WTC11 (cell line): ENCODE results near the gene KCNMA1. TPM values are rescaled to one million over a fixed set of nuclear protein-coding genes. Genes with fewer than 3 reads are reported as not detected.

Experiments
- ATAC-seq: fragments of 200-7000 bp; cut with Tn5 transposase; 2 replicates; pipeline ENCODE4 v1.10.0; 2021; ENCODE audit warnings: mild to moderate bottlenecking, moderate library complexity
- CTCF ChIA-PET: fragments of 300-600 bp; sonication (Branson Sonifier 250); formaldehyde crosslinking; loops from one replicate; lab custom pipeline; 2021; ENCODE audit warnings: antibody characterized with exemption; lab: Charles Lee
- POLR2A ChIA-PET: fragments of 350-600 bp; sonication (Branson Sonifier 250); formaldehyde crosslinking; loops from one replicate; lab custom pipeline; 2021; ENCODE audit warnings: antibody characterized with exemption; lab: Charles Lee
- DNase-seq: peaks from one replicate; pipeline ENCODE4 v3.0.0; 2021; ENCODE audit warnings: low spot score
- H3K27ac Mint-ChIP-seq: 2 replicates; pipeline ENCODE4 v1.8.0; 2021; ENCODE audit warnings: mixed read lengths
- H3K27me3 Mint-ChIP-seq: 2 replicates; pipeline ENCODE4 v1.8.0; 2021; ENCODE audit warnings: low read depth, mild to moderate bottlenecking, moderate library complexity, mixed read lengths
- H3K36me3 Mint-ChIP-seq: 2 replicates; pipeline ENCODE4 v1.8.0; 2021; ENCODE audit warnings: mixed read lengths
- H3K4me1 Mint-ChIP-seq: 2 replicates; pipeline ENCODE4 v1.8.0; 2022; ENCODE audit warnings: mixed read lengths
- H3K4me3 Mint-ChIP-seq: 2 replicates; pipeline ENCODE4 v1.8.0; 2021; ENCODE audit warnings: mild to moderate bottlenecking, moderate library complexity, mixed read lengths
- H3K9me3 Mint-ChIP-seq: 2 replicates; pipeline ENCODE4 v1.8.0; 2021; ENCODE audit warnings: mixed read lengths
- ELF4 ChIP-seq: sonication (generic); formaldehyde crosslinking; IDR thresholded peaks from 2 replicates; pipeline ENCODE4 v1.8.1; 2022; ENCODE audit warnings: low read depth, mild to moderate bottlenecking, moderate library complexity, missing genetic modification reagents
- FOXP1 ChIP-seq: sonication (generic); formaldehyde crosslinking; IDR thresholded peaks from 2 replicates; pipeline ENCODE4 v1.8.0; 2022; ENCODE audit warnings: missing genetic modification reagents, mild to moderate bottlenecking, moderate library complexity, borderline replicate concordance
- JUN ChIP-seq: sonication (generic); formaldehyde crosslinking; IDR thresholded peaks from 2 replicates; pipeline ENCODE4 v1.8.0; 2023; ENCODE audit warnings: mild to moderate bottlenecking, missing genetic modification reagents
- MXD4 ChIP-seq: fragments of 250-450 bp; sonication (Bioruptor Pico); IDR thresholded peaks from 2 replicates; pipeline ENCODE4 v1.8.0; 2021; ENCODE audit warnings: mild to moderate bottlenecking, moderate library complexity, borderline replicate concordance
- NFE2L1 ChIP-seq: sonication (generic); formaldehyde crosslinking; IDR thresholded peaks from 2 replicates; pipeline ENCODE4 v1.8.1; 2023; ENCODE audit warnings: missing genetic modification reagents
- NR1H2 ChIP-seq: sonication (generic); formaldehyde crosslinking; IDR thresholded peaks from 2 replicates; pipeline ENCODE4 v1.9.0; 2021; ENCODE audit warnings: mild to moderate bottlenecking, moderate library complexity, missing genetic modification reagents
- NR3C1 ChIP-seq: sonication (generic); formaldehyde crosslinking; conservative IDR thresholded peaks from 2 replicates; pipeline ENCODE4 v1.8.1; 2023; ENCODE audit warnings: low read depth, mild to moderate bottlenecking, missing genetic modification reagents
- RELA ChIP-seq: sonication (generic); formaldehyde crosslinking; IDR thresholded peaks from 2 replicates; pipeline ENCODE4 v1.8.1; 2022; ENCODE audit warnings: missing genetic modification reagents, mild to moderate bottlenecking, borderline replicate concordance
- RORB ChIP-seq: fragments of 250-450 bp; sonication (Bioruptor Pico); IDR thresholded peaks from 2 replicates; pipeline ENCODE4 v1.9.0; 2021; ENCODE audit warnings: mild to moderate bottlenecking
- SMAD3 ChIP-seq: sonication (generic); formaldehyde crosslinking; IDR thresholded peaks from 2 replicates; pipeline ENCODE4 v1.8.0; 2022; ENCODE audit warnings: missing genetic modification reagents, mild to moderate bottlenecking, borderline replicate concordance
- SP1 ChIP-seq: sonication (generic); formaldehyde crosslinking; conservative IDR thresholded peaks from 2 replicates; pipeline ENCODE4 v1.8.1; 2022; ENCODE audit warnings: missing genetic modification reagents
- ZBTB21 ChIP-seq: sonication (generic); formaldehyde crosslinking; IDR thresholded peaks from 2 replicates; pipeline ENCODE4 v1.8.1; 2023; ENCODE audit warnings: mild to moderate bottlenecking, missing genetic modification reagents, borderline replicate concordance
- ZNF423 ChIP-seq: fragments of 250-450 bp; sonication (Bioruptor Pico); IDR thresholded peaks from 2 replicates; pipeline ENCODE4 v2.1.2; 2022; ENCODE audit warnings: mild to moderate bottlenecking, moderate library complexity
- total RNA-seq: library from RNA; stranded (reverse); gene quantifications from 3 replicates; pipeline ENCODE4 v1.2.3, GENCODE V29; 2021
- TF ChIP-seq, protein P1 (sequence below): sonication (generic); formaldehyde crosslinking; IDR thresholded peaks from 2 replicates; pipeline ENCODE4 v1.8.1; 2022; ENCODE audit warnings: low read depth, missing genetic modification reagents, borderline replicate concordance
- TF ChIP-seq, protein P2 (sequence below): sonication (generic); formaldehyde crosslinking; IDR thresholded peaks from 2 replicates; pipeline ENCODE4 v1.8.1; 2022; ENCODE audit warnings: mild to moderate bottlenecking, missing genetic modification reagents, moderate library complexity, borderline replicate concordance
- TF ChIP-seq, protein P3 (sequence below): sonication (generic); formaldehyde crosslinking; IDR thresholded peaks from 2 replicates; pipeline ENCODE4 v1.8.1; 2022; ENCODE audit warnings: low read depth, mild to moderate bottlenecking, moderate library complexity, missing genetic modification reagents, borderline replicate concordance
- TF ChIP-seq, protein P4 (sequence below): fragments of 250-450 bp; sonication (Bioruptor Pico); IDR thresholded peaks from 2 replicates; pipeline ENCODE4 v2.1.2; 2022; ENCODE audit warnings: mild to moderate bottlenecking, moderate library complexity
- TF ChIP-seq, protein P5 (sequence below): sonication (generic); formaldehyde crosslinking; IDR thresholded peaks from 2 replicates; pipeline ENCODE4 v1.8.1; 2022; ENCODE audit warnings: mild to moderate bottlenecking, moderate library complexity, missing genetic modification reagents
- TF ChIP-seq, protein P6 (sequence below): sonication (generic); formaldehyde crosslinking; IDR thresholded peaks from 2 replicates; pipeline ENCODE4 v1.8.0; 2022; ENCODE audit warnings: mild to moderate bottlenecking, missing genetic modification reagents
- TF ChIP-seq, protein P7 (sequence below): fragments of 250-450 bp; sonication (Bioruptor Pico); IDR thresholded peaks from 2 replicates; pipeline ENCODE4 v1.9.0; 2021; ENCODE audit warnings: mild to moderate bottlenecking, borderline replicate concordance
- TF ChIP-seq, protein P8 (sequence below): sonication (generic); formaldehyde crosslinking; IDR thresholded peaks from 2 replicates; pipeline ENCODE4 v1.8.1; 2023; ENCODE audit warnings: mild to moderate bottlenecking, moderate library complexity, missing genetic modification reagents

Gene KCNMA1
- total RNA-seq, 1 experiment from 2014 or later = 7.3 TPM

DNA sequence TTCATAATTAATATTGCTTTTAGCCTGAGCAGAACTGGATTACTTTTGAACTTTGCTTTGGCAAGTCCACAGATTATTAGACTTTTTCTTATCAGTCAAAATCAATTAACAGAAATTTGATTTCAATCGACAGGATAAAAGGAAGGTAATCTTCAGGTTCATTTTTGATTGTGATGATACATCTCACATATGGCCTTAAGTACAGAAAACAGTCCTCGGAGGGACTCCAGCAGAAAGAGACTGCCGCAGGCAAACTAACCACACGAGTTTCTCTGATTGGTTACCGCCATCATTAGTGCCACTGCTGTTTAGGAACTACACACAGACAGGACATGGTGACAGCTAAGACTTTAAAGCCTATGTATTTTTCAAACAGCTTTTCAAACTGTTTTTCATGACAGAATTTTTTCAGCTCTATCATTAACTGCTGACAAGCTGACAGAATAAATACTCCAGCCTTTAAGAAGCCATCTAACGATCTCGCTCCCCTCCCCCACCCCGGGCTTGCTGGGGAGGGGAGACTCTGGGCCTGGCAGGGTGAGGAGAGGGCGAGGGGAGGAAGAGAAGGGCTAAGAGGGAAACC lies 668.2 kb downstream of the KCNMA1 start:
- ATAC-seq = no peak
- Mint-ChIP-seq H3K36me3 (no peaks in the 10 kb centered on the region), H3K4me1 (peaks cover 19% of the 10 kb centered on the region), H3K4me3 (no peak overlapping the region), H3K27me3 (no peaks in the 10 kb centered on the region), H3K27ac (no peak overlapping the region), H3K9me3 (no peaks in the 10 kb centered on the region)
- no peak for TF ChIP-seq ELF4 (CRISPR knock-in tag)
- no peak for TF ChIP-seq SMAD3 (CRISPR knock-in tag)
- TF ChIP-seq, protein P1, sequence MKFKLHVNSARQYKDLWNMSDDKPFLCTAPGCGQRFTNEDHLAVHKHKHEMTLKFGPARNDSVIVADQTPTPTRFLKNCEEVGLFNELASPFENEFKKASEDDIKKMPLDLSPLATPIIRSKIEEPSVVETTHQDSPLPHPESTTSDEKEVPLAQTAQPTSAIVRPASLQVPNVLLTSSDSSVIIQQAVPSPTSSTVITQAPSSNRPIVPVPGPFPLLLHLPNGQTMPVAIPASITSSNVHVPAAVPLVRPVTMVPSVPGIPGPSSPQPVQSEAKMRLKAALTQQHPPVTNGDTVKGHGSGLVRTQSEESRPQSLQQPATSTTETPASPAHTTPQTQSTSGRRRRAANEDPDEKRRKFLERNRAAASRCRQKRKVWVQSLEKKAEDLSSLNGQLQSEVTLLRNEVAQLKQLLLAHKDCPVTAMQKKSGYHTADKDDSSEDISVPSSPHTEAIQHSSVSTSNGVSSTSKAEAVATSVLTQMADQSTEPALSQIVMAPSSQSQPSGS = no peak
- TF ChIP-seq, protein P2, sequence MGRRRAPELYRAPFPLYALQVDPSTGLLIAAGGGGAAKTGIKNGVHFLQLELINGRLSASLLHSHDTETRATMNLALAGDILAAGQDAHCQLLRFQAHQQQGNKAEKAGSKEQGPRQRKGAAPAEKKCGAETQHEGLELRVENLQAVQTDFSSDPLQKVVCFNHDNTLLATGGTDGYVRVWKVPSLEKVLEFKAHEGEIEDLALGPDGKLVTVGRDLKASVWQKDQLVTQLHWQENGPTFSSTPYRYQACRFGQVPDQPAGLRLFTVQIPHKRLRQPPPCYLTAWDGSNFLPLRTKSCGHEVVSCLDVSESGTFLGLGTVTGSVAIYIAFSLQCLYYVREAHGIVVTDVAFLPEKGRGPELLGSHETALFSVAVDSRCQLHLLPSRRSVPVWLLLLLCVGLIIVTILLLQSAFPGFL (CRISPR knock-in tag) = no peak
- TF ChIP-seq SP1 (CRISPR knock-in tag) = no peak
- TF ChIP-seq, protein P3, sequence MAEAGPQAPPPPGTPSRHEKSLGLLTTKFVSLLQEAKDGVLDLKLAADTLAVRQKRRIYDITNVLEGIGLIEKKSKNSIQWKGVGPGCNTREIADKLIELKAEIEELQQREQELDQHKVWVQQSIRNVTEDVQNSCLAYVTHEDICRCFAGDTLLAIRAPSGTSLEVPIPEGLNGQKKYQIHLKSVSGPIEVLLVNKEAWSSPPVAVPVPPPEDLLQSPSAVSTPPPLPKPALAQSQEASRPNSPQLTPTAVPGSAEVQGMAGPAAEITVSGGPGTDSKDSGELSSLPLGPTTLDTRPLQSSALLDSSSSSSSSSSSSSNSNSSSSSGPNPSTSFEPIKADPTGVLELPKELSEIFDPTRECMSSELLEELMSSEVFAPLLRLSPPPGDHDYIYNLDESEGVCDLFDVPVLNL (CRISPR knock-in tag) = no peak
- TF ChIP-seq ZBTB21 (CRISPR knock-in tag) = no peak
- TF ChIP-seq, protein P4, sequence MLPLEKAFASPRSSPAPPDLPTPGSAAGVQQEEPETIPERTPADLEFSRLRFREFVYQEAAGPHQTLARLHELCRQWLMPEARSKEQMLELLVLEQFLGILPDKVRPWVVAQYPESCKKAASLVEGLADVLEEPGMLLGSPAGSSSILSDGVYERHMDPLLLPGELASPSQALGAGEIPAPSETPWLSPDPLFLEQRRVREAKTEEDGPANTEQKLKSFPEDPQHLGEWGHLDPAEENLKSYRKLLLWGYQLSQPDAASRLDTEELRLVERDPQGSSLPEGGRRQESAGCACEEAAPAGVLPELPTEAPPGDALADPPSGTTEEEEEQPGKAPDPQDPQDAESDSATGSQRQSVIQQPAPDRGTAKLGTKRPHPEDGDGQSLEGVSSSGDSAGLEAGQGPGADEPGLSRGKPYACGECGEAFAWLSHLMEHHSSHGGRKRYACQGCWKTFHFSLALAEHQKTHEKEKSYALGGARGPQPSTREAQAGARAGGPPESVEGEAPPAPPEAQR (CRISPR knock-in tag) = no peak
- TF ChIP-seq NR3C1 (CRISPR knock-in tag) = no peak
- TF ChIP-seq RELA (CRISPR knock-in tag) = no peak
- no peak for TF ChIP-seq FOXP1 (CRISPR knock-in tag)
- TF ChIP-seq JUN (CRISPR knock-in tag) = no peak
- no peak for TF ChIP-seq NR1H2 (CRISPR knock-in tag)
- TF ChIP-seq, protein P5, sequence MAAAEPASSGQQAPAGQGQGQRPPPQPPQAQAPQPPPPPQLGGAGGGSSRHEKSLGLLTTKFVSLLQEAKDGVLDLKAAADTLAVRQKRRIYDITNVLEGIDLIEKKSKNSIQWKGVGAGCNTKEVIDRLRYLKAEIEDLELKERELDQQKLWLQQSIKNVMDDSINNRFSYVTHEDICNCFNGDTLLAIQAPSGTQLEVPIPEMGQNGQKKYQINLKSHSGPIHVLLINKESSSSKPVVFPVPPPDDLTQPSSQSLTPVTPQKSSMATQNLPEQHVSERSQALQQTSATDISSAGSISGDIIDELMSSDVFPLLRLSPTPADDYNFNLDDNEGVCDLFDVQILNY (CRISPR knock-in tag) = no peak
- no peak for TF ChIP-seq MXD4 (CRISPR knock-in tag)
- ChIA-PET CTCF (no interaction called here), POLR2A (no interaction called here)
- no peak for DNase-seq

DNA sequence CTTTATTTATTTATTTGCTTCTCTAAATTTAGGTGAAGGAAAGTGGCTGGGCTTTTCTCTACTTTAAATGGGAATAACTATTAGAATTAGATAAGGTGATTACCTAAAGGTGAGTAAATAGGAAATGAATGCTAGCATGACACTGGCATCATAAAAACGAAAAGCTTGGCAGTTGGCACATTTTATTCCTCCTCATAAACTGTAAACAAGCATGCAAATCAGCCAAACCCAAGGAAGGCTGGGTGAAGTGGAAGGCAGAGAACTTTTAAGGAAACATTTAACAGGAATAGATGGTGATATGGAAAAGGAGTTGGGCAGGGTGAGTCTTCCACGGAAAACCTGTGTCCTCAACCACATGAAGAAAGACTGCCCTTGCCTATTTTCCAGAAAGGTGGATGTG lies 669.1 kb downstream of the KCNMA1 start:
- H3K9me3 Mint-ChIP-seq = no peaks in the 10 kb centered on the region
- ChIA-PET POLR2A (no interaction called here), CTCF (no interaction called here)
- ATAC-seq (no peak), DNase-seq (no peak)
- no peak overlapping the region for H3K4me3 Mint-ChIP-seq
- H3K27ac Mint-ChIP-seq = no peak overlapping the region
- H3K36me3 Mint-ChIP-seq = no peaks in the 10 kb centered on the region
- no peaks in the 10 kb centered on the region for H3K27me3 Mint-ChIP-seq
- peaks cover 19% of the 10 kb centered on the region for H3K4me1 Mint-ChIP-seq
- TF ChIP-seq, protein P6, sequence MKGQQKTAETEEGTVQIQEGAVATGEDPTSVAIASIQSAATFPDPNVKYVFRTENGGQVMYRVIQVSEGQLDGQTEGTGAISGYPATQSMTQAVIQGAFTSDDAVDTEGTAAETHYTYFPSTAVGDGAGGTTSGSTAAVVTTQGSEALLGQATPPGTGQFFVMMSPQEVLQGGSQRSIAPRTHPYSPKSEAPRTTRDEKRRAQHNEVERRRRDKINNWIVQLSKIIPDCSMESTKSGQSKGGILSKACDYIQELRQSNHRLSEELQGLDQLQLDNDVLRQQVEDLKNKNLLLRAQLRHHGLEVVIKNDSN = no peak
- no peak for TF ChIP-seq FOXP1 (CRISPR knock-in tag)
- TF ChIP-seq, protein P7, sequence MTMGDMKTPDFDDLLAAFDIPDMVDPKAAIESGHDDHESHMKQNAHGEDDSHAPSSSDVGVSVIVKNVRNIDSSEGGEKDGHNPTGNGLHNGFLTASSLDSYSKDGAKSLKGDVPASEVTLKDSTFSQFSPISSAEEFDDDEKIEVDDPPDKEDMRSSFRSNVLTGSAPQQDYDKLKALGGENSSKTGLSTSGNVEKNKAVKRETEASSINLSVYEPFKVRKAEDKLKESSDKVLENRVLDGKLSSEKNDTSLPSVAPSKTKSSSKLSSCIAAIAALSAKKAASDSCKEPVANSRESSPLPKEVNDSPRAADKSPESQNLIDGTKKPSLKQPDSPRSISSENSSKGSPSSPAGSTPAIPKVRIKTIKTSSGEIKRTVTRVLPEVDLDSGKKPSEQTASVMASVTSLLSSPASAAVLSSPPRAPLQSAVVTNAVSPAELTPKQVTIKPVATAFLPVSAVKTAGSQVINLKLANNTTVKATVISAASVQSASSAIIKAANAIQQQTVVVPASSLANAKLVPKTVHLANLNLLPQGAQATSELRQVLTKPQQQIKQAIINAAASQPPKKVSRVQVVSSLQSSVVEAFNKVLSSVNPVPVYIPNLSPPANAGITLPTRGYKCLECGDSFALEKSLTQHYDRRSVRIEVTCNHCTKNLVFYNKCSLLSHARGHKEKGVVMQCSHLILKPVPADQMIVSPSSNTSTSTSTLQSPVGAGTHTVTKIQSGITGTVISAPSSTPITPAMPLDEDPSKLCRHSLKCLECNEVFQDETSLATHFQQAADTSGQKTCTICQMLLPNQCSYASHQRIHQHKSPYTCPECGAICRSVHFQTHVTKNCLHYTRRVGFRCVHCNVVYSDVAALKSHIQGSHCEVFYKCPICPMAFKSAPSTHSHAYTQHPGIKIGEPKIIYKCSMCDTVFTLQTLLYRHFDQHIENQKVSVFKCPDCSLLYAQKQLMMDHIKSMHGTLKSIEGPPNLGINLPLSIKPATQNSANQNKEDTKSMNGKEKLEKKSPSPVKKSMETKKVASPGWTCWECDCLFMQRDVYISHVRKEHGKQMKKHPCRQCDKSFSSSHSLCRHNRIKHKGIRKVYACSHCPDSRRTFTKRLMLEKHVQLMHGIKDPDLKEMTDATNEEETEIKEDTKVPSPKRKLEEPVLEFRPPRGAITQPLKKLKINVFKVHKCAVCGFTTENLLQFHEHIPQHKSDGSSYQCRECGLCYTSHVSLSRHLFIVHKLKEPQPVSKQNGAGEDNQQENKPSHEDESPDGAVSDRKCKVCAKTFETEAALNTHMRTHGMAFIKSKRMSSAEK (CRISPR knock-in tag) = no peak
- TF ChIP-seq ZNF423 (CRISPR knock-in tag) = no peak
- no peak for TF ChIP-seq RORB (CRISPR knock-in tag)
- TF ChIP-seq NFE2L1 (CRISPR knock-in tag) = no peak
- TF ChIP-seq JUN (CRISPR knock-in tag) = no peak
- TF ChIP-seq, protein P8, sequence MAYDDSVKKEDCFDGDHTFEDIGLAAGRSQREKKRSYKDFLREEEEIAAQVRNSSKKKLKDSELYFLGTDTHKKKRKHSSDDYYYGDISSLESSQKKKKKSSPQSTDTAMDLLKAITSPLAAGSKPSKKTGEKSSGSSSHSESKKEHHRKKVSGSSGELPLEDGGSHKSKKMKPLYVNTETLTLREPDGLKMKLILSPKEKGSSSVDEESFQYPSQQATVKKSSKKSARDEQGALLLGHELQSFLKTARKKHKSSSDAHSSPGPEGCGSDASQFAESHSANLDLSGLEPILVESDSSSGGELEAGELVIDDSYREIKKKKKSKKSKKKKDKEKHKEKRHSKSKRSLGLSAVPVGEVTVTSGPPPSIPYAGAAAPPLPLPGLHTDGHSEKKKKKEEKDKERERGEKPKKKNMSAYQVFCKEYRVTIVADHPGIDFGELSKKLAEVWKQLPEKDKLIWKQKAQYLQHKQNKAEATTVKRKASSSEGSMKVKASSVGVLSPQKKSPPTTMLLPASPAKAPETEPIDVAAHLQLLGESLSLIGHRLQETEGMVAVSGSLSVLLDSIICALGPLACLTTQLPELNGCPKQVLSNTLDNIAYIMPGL (CRISPR knock-in tag) = no peak
